KMS-11 (cell line): ENCODE measurements around the gene CFAP74.
"Not testable (repeated sequence)": the region's sequence is repeated elsewhere in the genome, so short reads cannot be mapped to it uniquely, and the experiment has no call there.

Experiments
- H2AFZ ChIP-seq: fragments of 200-600 bp; sonication (generic); 2 replicates; pipeline ENCODE4 v1.6.1; 2016; ENCODE audit warnings: antibody characterized with exemption, mixed run types, low read depth
- H3K27ac ChIP-seq: fragments of 200-600 bp; sonication (generic); 2 replicates; pipeline ENCODE4 v1.6.1; 2016; ENCODE audit warnings: mild to moderate bottlenecking, mixed run types
- H3K27me3 ChIP-seq: fragments of 200-600 bp; sonication (generic); 2 replicates; pipeline ENCODE4 v1.6.1; 2017; ENCODE audit warnings: mild to moderate bottlenecking, low read depth, mixed run types, moderate library complexity; ENCODE audit not compliant: insufficient read depth
- H3K36me3 ChIP-seq: fragments of 200-600 bp; sonication (generic); 2 replicates; pipeline ENCODE4 v1.6.1; 2017; ENCODE audit warnings: mild to moderate bottlenecking, mixed run types; ENCODE audit not compliant: insufficient read depth
- H3K4me1 ChIP-seq: fragments of 200-600 bp; sonication (generic); 2 replicates; pipeline ENCODE4 v1.6.1; 2016; ENCODE audit warnings: mild to moderate bottlenecking, low read depth, mixed run types; ENCODE audit not compliant: poor library complexity, severe bottlenecking
- H3K4me2 ChIP-seq: fragments of 200-600 bp; sonication (generic); 2 replicates; pipeline ENCODE4 v1.7.0; 2016; ENCODE audit warnings: mild to moderate bottlenecking, mixed run types
- H3K4me3 ChIP-seq: fragments of 200-600 bp; sonication (generic); IDR thresholded peaks from 2 replicates; pipeline ENCODE4 v1.6.1; 2017; ENCODE audit warnings: low read depth, low read length, mixed read lengths; ENCODE audit not compliant: insufficient read depth
- H3K79me2 ChIP-seq: fragments of 200-600 bp; sonication (generic); 2 replicates; pipeline ENCODE4 v1.6.1; 2016; ENCODE audit warnings: low read depth, mixed run types; ENCODE audit not compliant: insufficient read depth
- H3K9ac ChIP-seq: fragments of 200-600 bp; sonication (generic); 2 replicates; pipeline ENCODE4 v1.6.1; 2016; ENCODE audit warnings: mild to moderate bottlenecking, mixed run types
- H4K20me1 ChIP-seq: fragments of 200-600 bp; sonication (generic); 2 replicates; pipeline ENCODE4 v1.6.1; 2016; ENCODE audit warnings: mild to moderate bottlenecking, mixed run types; ENCODE audit not compliant: insufficient read depth
- CTCF ChIP-seq: fragments of 200-600 bp; sonication (generic); conservative IDR thresholded peaks from 2 replicates; pipeline ENCODE4 v1.6.1; 2017; ENCODE audit warnings: low read depth, mild to moderate bottlenecking, antibody characterized with exemption, low read length, moderate library complexity, mixed read lengths

Gene CFAP74

GRCh38 chr1:1981142-1981500 is 22.5 kb downstream of the CFAP74 start:
- no peak overlapping the region for H3K9ac ChIP-seq
- H3K4me1 ChIP-seq = no peaks in the 10 kb centered on the region
- no peaks in the 10 kb centered on the region for H3K36me3 ChIP-seq
- H3K27me3 ChIP-seq = peaks cover 50% of the 10 kb centered on the region
- no peak overlapping the region for H3K4me3 ChIP-seq
- H3K79me2 ChIP-seq = no peaks in the 10 kb centered on the region
- no peak for TF ChIP-seq CTCF
- H4K20me1 ChIP-seq = no peaks in the 10 kb centered on the region
- no peak overlapping the region for H3K4me2 ChIP-seq
- H3K27ac ChIP-seq = no peak overlapping the region
- no peak overlapping the region for H2AFZ ChIP-seq

- H3K27me3 ChIP-seq = peaks cover 50% of the 10 kb centered on the region
These were observed 23.0 kb downstream of the CFAP74 start for GRCh38 chr1:1980467-1981141.

GRCh38 chr1:1979482-1980165 is 24.0 kb downstream of the CFAP74 start:
- Histone ChIP-seq H3K27me3 (peaks cover 50% of the 10 kb centered on the region), H3K9ac (no peak overlapping the region), H3K27ac (no peak overlapping the region), H4K20me1 (no peaks in the 10 kb centered on the region), H3K4me2 (no peak overlapping the region), H3K4me1 (no peaks in the 10 kb centered on the region), H3K79me2 (no peaks in the 10 kb centered on the region), H3K4me3 (no peak overlapping the region), H3K36me3 (no peaks in the 10 kb centered on the region), H2AFZ (no peak overlapping the region)
- TF ChIP-seq CTCF = no peak

More at GRCh38 chr1:1980467-1981141, 23.0 kb downstream of the CFAP74 start:
- Histone ChIP-seq H3K4me3 (no peak overlapping the region), H3K36me3 (no peaks in the 10 kb centered on the region), H3K79me2 (no peaks in the 10 kb centered on the region), H3K4me2 (no peak overlapping the region), H3K9ac (no peak overlapping the region), H4K20me1 (no peaks in the 10 kb centered on the region), H3K4me1 (no peaks in the 10 kb centered on the region), H2AFZ (no peak overlapping the region), H3K27ac (no peak overlapping the region)
- no peak for TF ChIP-seq CTCF

- H2AFZ ChIP-seq, H4K20me1 ChIP-seq, H3K36me3 ChIP-seq, H3K4me1 ChIP-seq, H3K9ac ChIP-seq, H3K4me2 ChIP-seq, H3K4me3 ChIP-seq, H3K27ac ChIP-seq, H3K79me2 ChIP-seq: not testable (repeated sequence)
- H3K27me3 ChIP-seq = peaks cover 53% of the 10 kb centered on the region
These were observed 24.7 kb downstream of the CFAP74 start for GRCh38 chr1:1978690-1979481.
